GM12878 (cell line): ENCODE data around the gene HMGCS1. TPM values are rescaled to one million over a fixed set of nuclear protein-coding genes. Genes with fewer than 3 reads are reported as not detected.

Experiments used
- ATAC-seq: fragments of 200-7000 bp; cut with Tn5 transposase; 3 replicates; pipeline ENCODE4 v1.9.1; 2020; ENCODE audit warnings: mild to moderate bottlenecking, moderate library complexity
- BruUV-seq: library from RNA; stranded (reverse); fragments of 400-500 nt; replicated peaks from 2 replicates; lab custom pipeline; 2021; lab: Mats Ljungman, UMichigan
- CTCF ChIA-PET: fragments of 300-600 bp; sonication (Branson Sonifier 250); formaldehyde crosslinking; extraction: SDS; loops from one replicate; lab custom pipeline; 2021; ENCODE audit warnings: inconsistent platforms; lab: Yijun Ruan, JAX
- POLR2A ChIA-PET: fragments of 350-600 bp; formaldehyde crosslinking; extraction: SDS; loops from one replicate; lab custom pipeline; 2021; ENCODE audit warnings: inconsistent platforms; lab: Charles Lee
- RAD21 ChIA-PET: fragments of 300-600 bp; sonication (Branson Sonifier 250); formaldehyde crosslinking; loops from one replicate; lab custom pipeline; 2023; ENCODE audit warnings: antibody characterized with exemption; ENCODE audit not compliant: unreplicated experiment; lab: Charles Lee
- SMC1A ChIA-PET: fragments of 300-600 bp; sonication (Branson Sonifier 250); formaldehyde crosslinking; loops from one replicate; lab custom pipeline; 2023; ENCODE audit not compliant: unreplicated experiment, uncharacterized antibody; lab: Charles Lee
- DNase-seq: peaks from one replicate; pipeline ENCODE4 v3.0.0-alpha.2; 2011; ENCODE audit warnings: low read depth, low spot score
- FAIRE-seq: peaks from 3 replicates; lab custom pipeline; 2011; peaks lifted over from hg19 to GRCh38; lab: Jason Lieb, UNC
- H2AFZ ChIP-seq: 2 replicates; pipeline ENCODE4 v1.6.0; 2011; ENCODE audit warnings: low read depth, low read length, control low read depth; ENCODE audit not compliant: control insufficient read depth
- H3K27ac ChIP-seq: 2 replicates; pipeline ENCODE4 v1.5.1; 2011; ENCODE audit warnings: control low read depth; ENCODE audit not compliant: control insufficient read depth, insufficient read depth
- H3K27me3 ChIP-seq, 2 experiments: replicated peaks in 1 of 2; 2 replicates each; pipeline versions ENCODE4 v1.6.0 to v1.6.1; 2011; ENCODE audit warnings: low read length in 1 of 2; ENCODE audit not compliant: control insufficient read depth in 2 of 2, insufficient read depth in 2 of 2
- H3K36me3 ChIP-seq, 2 experiments: 2 replicates each; pipeline ENCODE4 v1.5.1; 2011; ENCODE audit warnings: low read length in 1 of 2; ENCODE audit not compliant: control insufficient read depth in 2 of 2, insufficient read depth in 2 of 2
- H3K4me1 ChIP-seq: 2 replicates; pipeline ENCODE4 v1.6.1; 2011; ENCODE audit warnings: mild to moderate bottlenecking, low read length, moderate library complexity, mixed read lengths; ENCODE audit not compliant: control insufficient read depth, insufficient read depth
- H3K4me2 ChIP-seq: 2 replicates; pipeline ENCODE4 v1.6.0; 2011; ENCODE audit warnings: control low read depth; ENCODE audit not compliant: control insufficient read depth, insufficient read depth
- H3K4me3 ChIP-seq: fragments of 200-600 bp; sonication (generic); 2 replicates; pipeline ENCODE4 v1.5.1; 2016
- H3K79me2 ChIP-seq: 2 replicates; pipeline ENCODE4 v1.6.0; 2011; ENCODE audit warnings: low read length; ENCODE audit not compliant: control insufficient read depth, insufficient read depth
- H3K9ac ChIP-seq: 2 replicates; pipeline ENCODE4 v1.8.0; 2011; ENCODE audit warnings: low read length, control low read depth, mixed read lengths; ENCODE audit not compliant: control insufficient read depth, insufficient read depth
- H3K9me3 ChIP-seq: replicated peaks from 3 replicates; pipeline ENCODE4 v1.5.1; 2011; ENCODE audit warnings: mild to moderate bottlenecking, low read length; ENCODE audit not compliant: control insufficient read depth, insufficient read depth
- H4K20me1 ChIP-seq: 2 replicates; pipeline ENCODE4 v1.6.0; 2011; ENCODE audit not compliant: control insufficient read depth, insufficient read depth
- BMI1 ChIP-seq: fragments of 450-650 bp; IDR thresholded peaks from 2 replicates; pipeline ENCODE4 v1.6.1; 2016; ENCODE audit warnings: mild to moderate bottlenecking, moderate library complexity, borderline replicate concordance
- BRCA1 ChIP-seq: IDR thresholded peaks from 2 replicates; pipeline ENCODE4 v1.6.1; 2011; ENCODE audit warnings: low read depth, low read length, improper control_type of control experiment
- CEBPB ChIP-seq, 2 experiments: fragments of 150-350 bp in 1 of 2; IDR thresholded peaks; 2 replicates each; pipeline ENCODE4 v1.6.1; 2012 to 2014; ENCODE audit warnings: low read depth in 2 of 2, low read length in 2 of 2, borderline replicate concordance in 1 of 2, inconsistent platforms in 1 of 2
- CREM ChIP-seq: IDR thresholded peaks from 2 replicates; pipeline ENCODE4 v1.6.1; 2014; ENCODE audit warnings: antibody characterized with exemption, low read depth
- DPF2 ChIP-seq: fragments of 450-650 bp; IDR thresholded peaks from 2 replicates; pipeline ENCODE4 v1.6.1; 2017; ENCODE audit warnings: mild to moderate bottlenecking
- EGR1 ChIP-seq, 2 experiments: IDR thresholded peaks; 1 replicate in 1 of 2; 2 replicates in 1 of 2; pipeline ENCODE4 v1.6.1; 2011 to 2012; ENCODE audit warnings: low read depth in 2 of 2, low read length in 2 of 2, borderline replicate concordance in 1 of 2, mild to moderate bottlenecking in 1 of 2, moderate library complexity in 1 of 2
- FOXM1 ChIP-seq: IDR thresholded peaks from 2 replicates; pipeline ENCODE4 v1.6.1; 2012; ENCODE audit warnings: low read depth, mild to moderate bottlenecking, inconsistent platforms, low read length, moderate library complexity
- JUNB ChIP-seq: IDR thresholded peaks from 2 replicates; pipeline ENCODE4 v1.6.1; 2016; ENCODE audit warnings: antibody characterized with exemption, mild to moderate bottlenecking
- PAX5 ChIP-seq: IDR thresholded peaks from 2 replicates; pipeline ENCODE4 v1.6.1; 2011; ENCODE audit warnings: low read depth, low read length, borderline replicate concordance
- POLR2A ChIP-seq: IDR thresholded peaks from 2 replicates; pipeline ENCODE4 v1.6.1; 2011; ENCODE audit warnings: low read depth, mild to moderate bottlenecking, low read length
- STAT1 ChIP-seq: fragments of 450-650 bp; conservative IDR thresholded peaks from 2 replicates; pipeline ENCODE4 v1.6.1; 2014; ENCODE audit warnings: antibody characterized with exemption, mild to moderate bottlenecking
- SUZ12 ChIP-seq: fragments of 200-600 bp; sonication (generic); IDR thresholded peaks from one replicate; pipeline ENCODE4 v1.6.1; 2018; ENCODE audit warnings: antibody characterized with exemption, mild to moderate bottlenecking; ENCODE audit not compliant: unreplicated experiment
- ZSCAN29 ChIP-seq: fragments of 450-650 bp; IDR thresholded peaks from 2 replicates; pipeline ENCODE4 v1.6.1; 2017; ENCODE audit warnings: mild to moderate bottlenecking, moderate library complexity
- ZZZ3 ChIP-seq: IDR thresholded peaks from 2 replicates; pipeline ENCODE4 v1.6.1; 2011; ENCODE audit warnings: low read depth; ENCODE audit not compliant: control insufficient read depth, insufficient read length
- WGBS: methylation state at CpG from one replicate; pipeline ENCODE4 v1.1.6; 2016; ENCODE audit warnings: low lambda C conversion rate; ENCODE audit not compliant: insufficient replicate concordance, insufficient coverage; ENCODE audit errors: missing lambda C conversion rate; 5-methylcytosine and 5-hydroxymethylcytosine counted together
- in situ Hi-C: fragments of 300-500 bp; cut with MboI; formaldehyde crosslinking; loops from 9 replicates; pipeline ENCODE4 v1.14.3; 2018; ENCODE audit warnings: mixed read lengths
- intact Hi-C: fragments of 100-400 bp; cut with micrococcal nuclease; formaldehyde crosslinking; loops from one replicate; pipeline ENCODE4 v1.14.2; 2022; ENCODE audit not compliant: unreplicated experiment
- polyA plus RNA-seq, 11 experiments: library from polyadenylated mRNA; depleted of rRNA in 4 of 11; unstranded in 6 of 11; stranded (reverse) in 5 of 11; fragments of >200 nt; fragmentation: Nextera tagmentation in 4 of 11; fragmentation: Illumina TruSeq in 1 of 11; extraction: Ambion mirVana in 4 of 11; extraction: Trizol in 1 of 11; gene quantifications; 1 replicate in 1 of 11; 2 replicates in 10 of 11; pipeline versions ENCODE4 v1.2.1 to v1.2.3, GENCODE V29; 2011 to 2016; ENCODE audit warnings: inconsistent platforms in 2 of 11, missing spikeins in 2 of 11, low read depth in 1 of 11
- total RNA-seq, 4 experiments: library from RNA; depleted of rRNA in 3 of 4; stranded (reverse); fragments of >200 nt in 3 of 4; fragmentation: Illumina TruSeq in 1 of 4; extraction: Trizol in 1 of 4; gene quantifications; 2 replicates each; pipeline versions ENCODE4 v1.2.1 to v1.2.3, GENCODE V29; 2013 to 2021
- TF ChIP-seq, protein P1 (sequence below): fragments of 450-650 bp; IDR thresholded peaks from 2 replicates; pipeline ENCODE4 v1.6.1; 2014; ENCODE audit warnings: mild to moderate bottlenecking
- TF ChIP-seq, protein P2 (sequence below): IDR thresholded peaks from 2 replicates; pipeline ENCODE4 v1.6.1; 2011; ENCODE audit warnings: borderline replicate concordance, low read depth, mild to moderate bottlenecking, moderate library complexity, low read length; ENCODE audit not compliant: insufficient read depth, poor library complexity, severe bottlenecking

The HMGCS1 gene
- total and polyA plus RNA-seq, 10 of the 15 experiments (the other 5 are each of a cell fraction or from before 2014, with no cell fraction given), result 24.0 to 193 (median 108) TPM

DNA sequence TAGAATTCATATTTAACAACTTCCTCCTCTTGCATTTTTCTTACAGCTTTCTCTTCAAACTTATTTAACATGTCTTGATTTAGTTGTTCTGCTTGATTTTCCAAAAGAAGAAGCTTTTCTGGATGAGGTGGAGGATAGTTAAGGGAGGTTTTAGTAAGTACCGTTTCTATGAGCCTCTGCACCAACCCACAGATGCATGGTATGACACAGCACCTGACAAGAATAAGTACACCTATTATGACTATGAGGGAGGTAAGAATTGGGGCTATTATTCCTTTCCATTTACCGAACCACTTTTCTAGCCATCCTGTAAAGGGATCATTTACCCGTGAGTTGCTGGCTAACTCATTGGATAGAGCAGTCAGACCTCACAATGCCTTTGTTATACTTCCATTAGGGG is 2.5 kb upstream of the HMGCS1 start:
- SMC1A ChIA-PET, result no interaction called here
- H2AFZ ChIP-seq, result no peak overlapping the region
- H3K4me2 ChIP-seq, result no peak overlapping the region
- intact Hi-C loops (no loop called here), in situ Hi-C loops (no loop called here)
- H3K79me2 ChIP-seq, result peaks cover 26% of the 10 kb centered on the region
- ATAC-seq, result no peak
- no peak overlapping the region for H3K9ac ChIP-seq
- TF ChIP-seq JUNB (peak; percentile 73), BRCA1 (no peak), CREM (0 out of 2 replicates have a peak, but pooled peaks have one; percentile 4), FOXM1 (peak; percentile 3; the same call in 1 of the 2 replicates), BMI1 (no peak), SUZ12 (no peak), DPF2 (no peak)
- H4K20me1 ChIP-seq, result no peaks in the 10 kb centered on the region
- no peaks in the 10 kb centered on the region; a peak in 1 of 4 replicates for H3K36me3 ChIP-seq
- no TSS peak for BruUV-seq
- H3K4me1 ChIP-seq, result peaks cover 6% of the 10 kb centered on the region
- DNase-seq, result no peak
- WGBS, result 72% methylated on average over 3 of the region's 3 CpGs
- FAIRE-seq, result no peak
- H3K9me3 ChIP-seq, result no peaks in the 10 kb centered on the region; the same call in 1 of the 3 replicates
- CTCF ChIA-PET, result interaction anchor here (0.9 to 2.3 kb wide), 4 partner anchors 9 to 168 kb away, joined by 3 to 11 read pairs (median 5); partner anchors contain the start of gene TMEM267
- RAD21 ChIA-PET, result interaction anchor here (0.6 to 0.8 kb wide), 3 partner anchors 9 to 169 kb away, joined by 3 to 4 read pairs (median 3); no protein-coding TSS in a partner anchor
- H3K4me3 ChIP-seq, result no peak overlapping the region
- POLR2A ChIA-PET, result interaction anchor here (0.5 to 1.1 kb wide), 6 partner anchors 12 to 274 kb away, joined by 3 to 4 read pairs (median 3); no protein-coding TSS in a partner anchor
- no peak overlapping the region for H3K27ac ChIP-seq
- H3K27me3 ChIP-seq, result no peaks in the 10 kb centered on the region

DNA sequence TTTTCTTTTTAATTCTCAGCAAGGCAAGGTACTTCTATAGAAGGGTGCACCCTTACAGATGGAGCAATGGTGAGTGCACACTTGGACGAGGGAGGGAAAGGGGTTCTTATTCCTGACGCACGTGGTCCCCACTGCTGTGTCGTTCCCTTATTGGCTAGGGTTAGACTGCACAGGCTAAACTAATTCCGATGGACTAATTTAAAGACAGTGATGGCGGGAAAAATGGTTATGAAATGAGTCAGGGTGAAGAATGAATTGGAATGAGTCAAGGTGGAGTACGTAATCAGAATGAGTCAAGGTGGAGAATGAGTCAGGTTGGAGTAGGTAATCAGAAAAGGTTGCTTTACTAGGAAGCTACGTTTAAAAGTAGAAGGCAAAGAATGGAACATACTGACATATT is 2.1 kb upstream of the HMGCS1 start:
- peaks cover 30% of the 10 kb centered on the region for H3K79me2 ChIP-seq
- intact Hi-C loops (no loop called here), in situ Hi-C loops (no loop called here)
- no peaks in the 10 kb centered on the region; a peak in 1 of 4 replicates for H3K36me3 ChIP-seq
- ATAC-seq, result no peak
- no peak for DNase-seq
- FAIRE-seq, result no peak
- no peaks in the 10 kb centered on the region for H3K27me3 ChIP-seq
- no peak overlapping the region for H3K4me3 ChIP-seq
- 45% methylated on average over 8 of the region's 8 CpGs for WGBS
- ChIA-PET SMC1A (no interaction called here), CTCF (interaction anchor here (0.9 to 2.3 kb wide), 3 partner anchors 9 to 169 kb away, joined by 3 to 11 read pairs (median 6); partner anchors contain the start of gene TMEM267), RAD21 (interaction anchor here (0.6 to 0.8 kb wide), 3 partner anchors 9 to 169 kb away, joined by 3 to 4 read pairs (median 3); no protein-coding TSS in a partner anchor), POLR2A (interaction anchor here (0.5 to 1.1 kb wide), 6 partner anchors 12 to 273 kb away, joined by 3 to 4 read pairs (median 3); no protein-coding TSS in a partner anchor)
- no peak overlapping the region for H3K9ac ChIP-seq
- peaks cover 6% of the 10 kb centered on the region for H3K4me1 ChIP-seq
- H3K27ac ChIP-seq, result no peak overlapping the region; the same call in 1 of the 2 replicates
- no peak overlapping the region for H3K4me2 ChIP-seq
- H2AFZ ChIP-seq, result no peak overlapping the region; the same call in 1 of the 2 replicates
- no TSS peak for BruUV-seq
- H3K9me3 ChIP-seq, result no peaks in the 10 kb centered on the region; the same call in 1 of the 3 replicates
- no peaks in the 10 kb centered on the region for H4K20me1 ChIP-seq
- TF ChIP-seq, protein P1, sequence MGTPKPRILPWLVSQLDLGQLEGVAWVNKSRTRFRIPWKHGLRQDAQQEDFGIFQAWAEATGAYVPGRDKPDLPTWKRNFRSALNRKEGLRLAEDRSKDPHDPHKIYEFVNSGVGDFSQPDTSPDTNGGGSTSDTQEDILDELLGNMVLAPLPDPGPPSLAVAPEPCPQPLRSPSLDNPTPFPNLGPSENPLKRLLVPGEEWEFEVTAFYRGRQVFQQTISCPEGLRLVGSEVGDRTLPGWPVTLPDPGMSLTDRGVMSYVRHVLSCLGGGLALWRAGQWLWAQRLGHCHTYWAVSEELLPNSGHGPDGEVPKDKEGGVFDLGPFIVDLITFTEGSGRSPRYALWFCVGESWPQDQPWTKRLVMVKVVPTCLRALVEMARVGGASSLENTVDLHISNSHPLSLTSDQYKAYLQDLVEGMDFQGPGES, result no peak
- TF ChIP-seq POLR2A (no peak), ZZZ3 (no peak), ZSCAN29 (no peak), EGR1 (IDR thresholded peaks at IDR 0.05; ENCODE audit: borderline replicate concordance in 1 of 2, low read depth in 2 of 2, low read length in 2 of 2) (no peak), PAX5 (no peak), CREM (peak; percentile 72; the same call in 1 of the 2 replicates), CEBPB (IDR thresholded peaks at IDR 0.05; ENCODE audit: borderline replicate concordance in 1 of 2, low read depth in 2 of 2, low read length in 2 of 2) (no peak), STAT1 (no peak)
- TF ChIP-seq, protein P2, sequence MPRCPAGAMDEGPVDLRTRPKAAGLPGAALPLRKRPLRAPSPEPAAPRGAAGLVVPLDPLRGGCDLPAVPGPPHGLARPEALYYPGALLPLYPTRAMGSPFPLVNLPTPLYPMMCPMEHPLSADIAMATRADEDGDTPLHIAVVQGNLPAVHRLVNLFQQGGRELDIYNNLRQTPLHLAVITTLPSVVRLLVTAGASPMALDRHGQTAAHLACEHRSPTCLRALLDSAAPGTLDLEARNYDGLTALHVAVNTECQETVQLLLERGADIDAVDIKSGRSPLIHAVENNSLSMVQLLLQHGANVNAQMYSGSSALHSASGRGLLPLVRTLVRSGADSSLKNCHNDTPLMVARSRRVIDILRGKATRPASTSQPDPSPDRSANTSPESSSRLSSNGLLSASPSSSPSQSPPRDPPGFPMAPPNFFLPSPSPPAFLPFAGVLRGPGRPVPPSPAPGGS, result no peak
